WERI-Rb-1 (cell line): ENCODE data around the gene PITRM1.

Source experiments
- DNase-seq: peaks from one replicate; pipeline ENCODE4 v3.0.0-alpha.2; 2020
- H3K27ac ChIP-seq: fragments of 250-450 bp; sonication (Bioruptor Pico); 2 replicates; pipeline ENCODE4 v1.5.1; 2020; ENCODE audit warnings: mild to moderate bottlenecking, moderate library complexity
- H3K27me3 ChIP-seq: fragments of 250-450 bp; sonication (Bioruptor Pico); 2 replicates; pipeline ENCODE4 v1.5.1; 2021; ENCODE audit warnings: mild to moderate bottlenecking, low read depth, moderate library complexity; ENCODE audit not compliant: insufficient read depth, severe bottlenecking
- H3K36me3 ChIP-seq: fragments of 250-450 bp; sonication (Bioruptor Pico); 2 replicates; pipeline ENCODE4 v1.5.1; 2020; ENCODE audit warnings: mild to moderate bottlenecking, moderate library complexity
- H3K4me3 ChIP-seq: 2 replicates; pipeline ENCODE4 v1.5.1; 2011; ENCODE audit warnings: low read depth, mild to moderate bottlenecking, control low read depth, low read length
- H3K9me3 ChIP-seq: fragments of 250-450 bp; sonication (Bioruptor Pico); 2 replicates; pipeline ENCODE4 v1.5.1; 2021; ENCODE audit warnings: mild to moderate bottlenecking, moderate library complexity; ENCODE audit not compliant: severe bottlenecking
- CTCF ChIP-seq: IDR thresholded peaks from 2 replicates; pipeline ENCODE4 v1.5.1; 2011; ENCODE audit warnings: low read depth, mild to moderate bottlenecking, control low read depth, inconsistent platforms, low read length

The PITRM1 gene

GRCh38 chr10:3110782-3111620, 61.6 kb downstream of the PITRM1 start:
- no peak for TF ChIP-seq CTCF
- Histone ChIP-seq H3K9me3 (no peaks in the 10 kb centered on the region), H3K36me3 (no peaks in the 10 kb centered on the region; the same call in 1 of the 2 replicates), H3K27ac (no peak overlapping the region), H3K4me3 (no peak overlapping the region), H3K27me3 (no peaks in the 10 kb centered on the region)
- no peak for DNase-seq

- no peak overlapping the region for H3K27ac ChIP-seq
These were observed 62.9 kb downstream of the PITRM1 start for GRCh38 chr10:3109633-3110032.

DNA sequence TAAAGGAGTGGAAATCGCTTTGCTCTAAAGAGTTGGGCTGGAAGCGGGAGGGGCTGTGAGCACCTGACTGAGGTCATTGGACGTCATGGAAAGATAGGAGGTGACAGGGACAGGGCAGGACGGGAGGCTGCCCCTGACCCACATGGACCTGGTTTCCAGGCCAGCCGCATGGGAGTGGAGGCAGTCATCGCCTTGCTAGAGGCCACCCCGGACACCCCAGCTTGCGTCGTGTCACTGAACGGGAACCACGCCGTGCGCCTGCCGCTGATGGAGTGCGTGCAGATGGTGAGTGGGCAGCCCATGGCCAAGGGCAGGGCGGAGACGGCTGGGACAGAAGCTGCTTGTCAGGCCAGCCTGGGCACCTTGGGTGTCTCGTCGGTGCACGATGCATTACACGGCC, 63.4 kb downstream of the PITRM1 start:
- Histone ChIP-seq H3K36me3 (no peaks in the 10 kb centered on the region; the same call in 1 of the 2 replicates), H3K4me3 (no peak overlapping the region)

More at GRCh38 chr10:3109633-3110032, 62.9 kb downstream of the PITRM1 start:
- Histone ChIP-seq H3K27me3 (no peaks in the 10 kb centered on the region), H3K9me3 (no peaks in the 10 kb centered on the region), H3K4me3 (no peak overlapping the region), H3K36me3 (no peaks in the 10 kb centered on the region; the same call in 1 of the 2 replicates)
- DNase-seq = no peak
- no peak for TF ChIP-seq CTCF

GRCh38 chr10:3108575-3109105, 63.9 kb downstream of the PITRM1 start:
- Histone ChIP-seq H3K36me3 (no peaks in the 10 kb centered on the region; the same call in 1 of the 2 replicates), H3K9me3 (no peaks in the 10 kb centered on the region), H3K27me3 (no peaks in the 10 kb centered on the region), H3K4me3 (no peak overlapping the region), H3K27ac (no peak overlapping the region)
- TF ChIP-seq CTCF = no peak
- DNase-seq = no peak

More for the DNA sequence above, 63.4 kb downstream of the PITRM1 start:
- no peak overlapping the region for H3K27ac ChIP-seq
- DNase-seq = no peak
- H3K27me3 ChIP-seq = no peaks in the 10 kb centered on the region
- TF ChIP-seq CTCF = no peak
- H3K9me3 ChIP-seq = no peaks in the 10 kb centered on the region

GRCh38 chr10:3108033-3108432, 64.5 kb downstream of the PITRM1 start:
- Histone ChIP-seq H3K27ac (no peak overlapping the region), H3K9me3 (no peaks in the 10 kb centered on the region), H3K36me3 (no peaks in the 10 kb centered on the region; the same call in 1 of the 2 replicates), H3K4me3 (no peak overlapping the region), H3K27me3 (no peaks in the 10 kb centered on the region)
- no peak for DNase-seq
- no peak for TF ChIP-seq CTCF
